ENCODE results near the gene C16orf54. TPM values are rescaled to one million over a fixed set of nuclear protein-coding genes. Genes with fewer than 3 reads are reported as not detected.

C16orf54 gene, protein sequence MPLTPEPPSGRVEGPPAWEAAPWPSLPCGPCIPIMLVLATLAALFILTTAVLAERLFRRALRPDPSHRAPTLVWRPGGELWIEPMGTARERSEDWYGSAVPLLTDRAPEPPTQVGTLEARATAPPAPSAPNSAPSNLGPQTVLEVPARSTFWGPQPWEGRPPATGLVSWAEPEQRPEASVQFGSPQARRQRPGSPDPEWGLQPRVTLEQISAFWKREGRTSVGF
- total RNA-seq (2021) = not detected in 2 replicates
- long read RNA-seq, partial matches to known transcripts = 0 of 1 reads
- long read RNA-seq, other reads (novel, unspliced or antisense) = 1 of 1 reads

DNA sequence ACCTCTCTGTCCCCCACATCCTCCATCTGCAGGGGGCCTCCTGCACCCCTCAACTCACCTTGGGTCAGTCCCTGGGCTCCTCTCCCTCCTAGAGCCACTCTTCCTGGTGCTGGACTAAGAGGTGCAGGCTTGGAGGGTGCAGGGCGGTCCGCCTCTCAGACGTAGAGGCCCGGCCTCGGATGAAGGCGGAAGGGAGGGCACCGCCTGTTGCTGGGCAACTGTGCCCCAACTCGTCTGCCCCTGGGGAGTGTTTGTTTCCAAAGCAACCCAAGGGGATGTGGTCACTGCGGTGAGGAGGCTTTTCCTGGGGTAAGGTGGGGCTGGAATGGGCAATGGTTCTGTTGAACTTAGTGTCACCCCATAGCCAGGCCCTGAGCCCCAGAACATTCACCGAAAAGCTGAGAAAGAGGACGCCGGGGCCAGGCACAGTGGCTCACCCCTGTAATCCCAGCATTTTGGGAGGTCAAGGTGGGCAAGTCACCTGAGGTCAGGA lies at the start of gene C16orf54:
Gene C16orf54, minus strand, starts transcription at position 138 of the 493 bp plus-strand sequence. CDS start 1,039 bp downstream, outside the sequence.
- TF ChIP-seq, protein P1, sequence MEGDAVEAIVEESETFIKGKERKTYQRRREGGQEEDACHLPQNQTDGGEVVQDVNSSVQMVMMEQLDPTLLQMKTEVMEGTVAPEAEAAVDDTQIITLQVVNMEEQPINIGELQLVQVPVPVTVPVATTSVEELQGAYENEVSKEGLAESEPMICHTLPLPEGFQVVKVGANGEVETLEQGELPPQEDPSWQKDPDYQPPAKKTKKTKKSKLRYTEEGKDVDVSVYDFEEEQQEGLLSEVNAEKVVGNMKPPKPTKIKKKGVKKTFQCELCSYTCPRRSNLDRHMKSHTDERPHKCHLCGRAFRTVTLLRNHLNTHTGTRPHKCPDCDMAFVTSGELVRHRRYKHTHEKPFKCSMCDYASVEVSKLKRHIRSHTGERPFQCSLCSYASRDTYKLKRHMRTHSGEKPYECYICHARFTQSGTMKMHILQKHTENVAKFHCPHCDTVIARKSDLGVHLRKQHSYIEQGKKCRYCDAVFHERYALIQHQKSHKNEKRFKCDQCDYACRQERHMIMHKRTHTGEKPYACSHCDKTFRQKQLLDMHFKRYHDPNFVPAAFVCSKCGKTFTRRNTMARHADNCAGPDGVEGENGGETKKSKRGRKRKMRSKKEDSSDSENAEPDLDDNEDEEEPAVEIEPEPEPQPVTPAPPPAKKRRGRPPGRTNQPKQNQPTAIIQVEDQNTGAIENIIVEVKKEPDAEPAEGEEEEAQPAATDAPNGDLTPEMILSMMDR (conservative IDR thresholded peaks at IDR 0.05) = no peak
- WGBS (ENCODE audit: extremely low coverage, insufficient read length, low lambda C conversion rate) = no CpG with 5 or more reads among the region's 12 CpGs
- H4K20me1 ChIP-seq (ENCODE audit: control insufficient read depth, insufficient read depth, insufficient read length) = no peaks in the 10 kb centered on the region
- no peak for DNase-seq
- H3T11ph ChIP-seq (ENCODE audit: low read length) = no peak within 1 kb of the TSS
- H3K9ac ChIP-seq (ENCODE audit: extremely low read depth, insufficient read length, low read length) = no peak within 1 kb of the TSS
- H3K4me1 ChIP-seq (ENCODE audit: insufficient read depth, low read length) = no peaks in the 10 kb centered on the region
- Mint-ChIP-seq H3K4me1 (peaks cover 0 to 16% of the 10 kb centered on the region in 2 experiments; a peak in 3 of 4 replicates), H3K4me3 (no peak within 1 kb of the TSS), H3K27ac (peak within 1 kb of the TSS in 2 of 3 experiments; percentile 57 to 75; a peak in 4 of 7 replicates), H3K9me3 (peaks cover 9 to 19% of the 10 kb centered on the region in 2 experiments; a peak in 4 of 5 replicates), H3K27me3 (ENCODE audit: low read depth) (peaks cover 3% of the 10 kb centered on the region), H3K36me3 (ENCODE audit: insufficient read depth in 1 of 3, low read depth in 3 of 3) (peaks cover 19 to 31% (median 27%) of the 10 kb centered on the region in 3 experiments)
- no peaks in the 10 kb centered on the region for H3K79me1 ChIP-seq (ENCODE audit: insufficient read depth, low read depth, low read length, poor library complexity, severe bottlenecking)
- H3K18ac ChIP-seq (ENCODE audit: insufficient read length, low read depth, low read length) = peak within 1 kb of the TSS; percentile 46
- no peak within 1 kb of the TSS for H2BK12ac ChIP-seq (ENCODE audit: insufficient read length, low read depth, low read length)
- no peaks in the 10 kb centered on the region for H3K79me2 ChIP-seq (ENCODE audit: insufficient read depth, low read length)
- no peaks in the 10 kb centered on the region for H3K9me3 ChIP-seq (ENCODE audit: control insufficient read depth, low read depth, low read length)
- H3K4me2 ChIP-seq (ENCODE audit: insufficient read depth, insufficient read length, low read length) = no peak within 1 kb of the TSS
- no peak within 1 kb of the TSS for H2AFZ ChIP-seq (ENCODE audit: low read length)
- H2BK20ac ChIP-seq (ENCODE audit: low read depth, low read length, poor library complexity, severe bottlenecking) = no peak within 1 kb of the TSS
- no peak within 1 kb of the TSS for H3K23ac ChIP-seq (ENCODE audit: insufficient read length, low read depth, low read length)
- no peak within 1 kb of the TSS for H4K5ac ChIP-seq (ENCODE audit: insufficient read length, low read depth, low read length)
- H2BK15ac ChIP-seq (ENCODE audit: low read depth, low read length) = no peak within 1 kb of the TSS
- H3K23me2 ChIP-seq (ENCODE audit: insufficient read length, low read depth, low read length, poor library complexity, severe bottlenecking) = no peaks in the 10 kb centered on the region
- H3K14ac ChIP-seq (ENCODE audit: insufficient read depth, low read length) = no peak within 1 kb of the TSS
- H4K8ac ChIP-seq (replicated peaks; ENCODE audit: insufficient read length, low read depth, low read length) = no peak within 1 kb of the TSS
- H4K91ac ChIP-seq (ENCODE audit: insufficient read length, low read depth, low read length) = no peak within 1 kb of the TSS
- H2BK5ac ChIP-seq (ENCODE audit: insufficient read length, low read length) = no peak within 1 kb of the TSS
- no peak within 1 kb of the TSS for H3K4ac ChIP-seq (ENCODE audit: low read depth, low read length)
- no peaks in the 10 kb centered on the region for H3K27me3 ChIP-seq (ENCODE audit: insufficient read depth, low read length)
- no peak within 1 kb of the TSS for H3K27ac ChIP-seq (ENCODE audit: insufficient read length, low read depth, low read length)
- no peak within 1 kb of the TSS for H3K56ac ChIP-seq (ENCODE audit: insufficient read length, low read depth, low read length)
- no peak within 1 kb of the TSS for H2BK120ac ChIP-seq (ENCODE audit: low read depth, low read length, poor library complexity, severe bottlenecking)
- no peak within 1 kb of the TSS for H2AK5ac ChIP-seq (ENCODE audit: insufficient read length, low read length)

Measured in H9 (cell line).